ENCODE results near the gene FAM222B.
"Not testable (repeated sequence)": the region's sequence is repeated elsewhere in the genome, so short reads cannot be mapped to it uniquely, and the experiment has no call there.

The FAM222B gene

GRCh38 chr17:28867276-28867675 lies 24.7 kb upstream of the FAM222B start:
- no peak for DNase-seq

- no peak for DNase-seq
Measured at GRCh38 chr17:28865946-28866752, 23.6 kb upstream of the FAM222B start.

- no peak for DNase-seq
Measured at GRCh38 chr17:28864991-28865849, 22.6 kb upstream of the FAM222B start.

GRCh38 chr17:28863953-28864352 lies 21.4 kb upstream of the FAM222B start:
- no peak for DNase-seq

- DNase-seq: no peak
Measured at GRCh38 chr17:28862561-28862960, 20.0 kb upstream of the FAM222B start.

GRCh38 chr17:28861393-28862203 lies 19.0 kb upstream of the FAM222B start:
- no peak for DNase-seq

- DNase-seq: no peak
Measured at GRCh38 chr17:28860363-28860808, 17.8 kb upstream of the FAM222B start.

- no peak for DNase-seq
Measured at GRCh38 chr17:28858801-28859355, 16.3 kb upstream of the FAM222B start.

- no peak for DNase-seq
Measured at GRCh38 chr17:28857905-28858800, 15.6 kb upstream of the FAM222B start.

GRCh38 chr17:28856028-28856574 lies 13.5 kb upstream of the FAM222B start:
- no peak for DNase-seq

- no peak for DNase-seq
Measured at GRCh38 chr17:28855336-28855679, 12.7 kb upstream of the FAM222B start.

GRCh38 chr17:28854457-28855335 lies 12.1 kb upstream of the FAM222B start, which contains the start of gene ERAL1:
TSS of gene ERAL1 (plus strand) at chr17:28855016. CDS start at chr17:28855035, 19 bp downstream.
- peak; percentile 90 for DNase-seq

- DNase-seq: no peak
Measured at GRCh38 chr17:28853295-28853694, 10.7 kb upstream of the FAM222B start.

GRCh38 chr17:28849281-28849680 lies 6.7 kb upstream of the FAM222B start:
- DNase-seq: peak; percentile 14

GRCh38 chr17:28848667-28849066 lies 6.1 kb upstream of the FAM222B start:
- DNase-seq: peak; percentile 80

GRCh38 chr17:28846699-28847098 lies 4.1 kb upstream of the FAM222B start:
- DNase-seq: not testable (repeated sequence)

GRCh38 chr17:28846231-28846630 lies 3.6 kb upstream of the FAM222B start:
- DNase-seq: peak; percentile 20

- DNase-seq: no peak
Measured at GRCh38 chr17:28843816-28844148, 1.2 kb upstream of the FAM222B start.

- DNase-seq: no peak
Measured at GRCh38 chr17:28841901-28842281, 699 bp downstream of the FAM222B start.

- DNase-seq: no peak
Measured at GRCh38 chr17:28839221-28839620, 3.4 kb downstream of the FAM222B start.
